ENCODE results near the gene OTUB1.

- TF ChIP-seq CTCF (IDR thresholded peaks at IDR 0.05; ENCODE audit: low read length) (no peak), EZH2 (optimal IDR thresholded peaks at IDR 0.05; ENCODE audit: low read depth, low read length) (no peak), EZH2phosphoT487 (IDR thresholded peaks at IDR 0.05; ENCODE audit: low read length) (no peak)
Measured at GRCh38 chr11:63996512-63996911, 10.3 kb downstream of the OTUB1 start.
